ENCODE measurements around the gene MSI2.

Gene MSI2

GRCh38 chr17:57448759-57449283 is 192.5 kb downstream of the MSI2 start:
- Mint-ChIP-seq H3K27me3 (no peaks in the 10 kb centered on the region), H3K9me3 (no peaks in the 10 kb centered on the region), H3K4me1 (peaks cover 26% of the 10 kb centered on the region), H3K27ac (ENCODE audit: low read depth) (no peak overlapping the region), H3K4me3 (no peak overlapping the region), H3K36me3 (ENCODE audit: insufficient read depth) (peaks cover 4% of the 10 kb centered on the region)
- DNase-seq (ENCODE audit: low spot score in 2 of 2): no peak
- no peak for ATAC-seq (replicated peaks; ENCODE audit: extremely low read depth, poor library complexity, severe bottlenecking)

DNA sequence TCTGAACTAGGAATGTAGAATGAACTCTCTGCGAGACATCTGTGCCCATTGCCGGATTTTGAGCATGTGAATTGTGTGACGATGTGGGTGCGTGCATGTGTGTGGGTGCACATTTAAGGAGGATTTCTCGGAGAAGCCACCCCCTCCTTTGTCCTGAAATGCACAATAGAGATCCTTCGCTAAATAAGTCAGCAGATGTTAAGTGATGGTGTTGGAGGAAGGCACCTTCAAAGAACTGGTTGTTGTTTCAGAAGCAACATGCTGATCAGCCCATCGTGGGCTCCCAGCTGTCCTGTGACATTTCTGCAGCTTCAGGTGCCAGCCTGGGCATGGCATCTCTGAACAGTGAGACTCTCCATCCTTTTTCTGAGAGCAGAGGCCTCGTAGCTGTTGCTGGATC is 194.9 kb downstream of the MSI2 start:
- H3K27me3 Mint-ChIP-seq: no peaks in the 10 kb centered on the region
- peaks cover 44% of the 10 kb centered on the region for H3K4me1 Mint-ChIP-seq
- peaks cover 3% of the 10 kb centered on the region for H3K36me3 Mint-ChIP-seq (ENCODE audit: insufficient read depth)
- ATAC-seq (replicated peaks; ENCODE audit: extremely low read depth, poor library complexity, severe bottlenecking): no peak
- no peak for DNase-seq (ENCODE audit: low spot score in 2 of 2)
- no peak overlapping the region for H3K4me3 Mint-ChIP-seq
- H3K9me3 Mint-ChIP-seq: no peaks in the 10 kb centered on the region
- no peak overlapping the region for H3K27ac Mint-ChIP-seq (ENCODE audit: low read depth)

DNA sequence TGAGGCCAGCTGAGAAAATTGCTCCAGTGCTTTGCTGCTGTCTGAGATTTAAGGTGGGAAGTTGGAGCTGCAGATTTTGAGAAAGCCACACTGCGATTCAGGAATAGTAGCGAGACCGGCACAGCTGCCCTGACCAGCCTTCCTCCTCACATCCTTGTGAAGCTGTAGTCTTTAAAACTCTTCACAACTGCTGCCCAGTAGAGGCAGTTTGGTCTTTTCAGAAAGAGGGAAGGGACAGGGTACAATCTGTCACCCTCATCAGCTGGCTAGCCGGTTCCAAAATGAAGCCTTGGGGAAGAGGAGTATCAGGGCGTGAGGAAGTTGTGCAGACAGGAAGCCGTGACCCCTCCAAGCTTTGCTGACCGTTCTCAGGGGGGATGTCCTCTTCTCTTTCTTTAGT is 195.3 kb downstream of the MSI2 start:
- no peaks in the 10 kb centered on the region for H3K9me3 Mint-ChIP-seq

GRCh38 chr17:57453841-57454425 is 197.6 kb downstream of the MSI2 start:
- no peak for ATAC-seq (replicated peaks; ENCODE audit: extremely low read depth, poor library complexity, severe bottlenecking)
- no peaks in the 10 kb centered on the region for H3K9me3 Mint-ChIP-seq
- no peak for DNase-seq (ENCODE audit: low spot score in 2 of 2)
- peaks cover 52% of the 10 kb centered on the region for H3K4me1 Mint-ChIP-seq
- no peaks in the 10 kb centered on the region for H3K36me3 Mint-ChIP-seq (ENCODE audit: insufficient read depth)
- no peaks in the 10 kb centered on the region for H3K27me3 Mint-ChIP-seq
- peak overlapping the region; percentile 72 for H3K4me3 Mint-ChIP-seq
- H3K27ac Mint-ChIP-seq (ENCODE audit: low read depth): peak overlapping the region; percentile 73

More for the DNA sequence above, 195.3 kb downstream of the MSI2 start:
- H3K36me3 Mint-ChIP-seq (ENCODE audit: insufficient read depth): peaks cover 3% of the 10 kb centered on the region
- H3K4me3 Mint-ChIP-seq: no peak overlapping the region
- H3K27ac Mint-ChIP-seq (ENCODE audit: low read depth): no peak overlapping the region
- H3K27me3 Mint-ChIP-seq: no peaks in the 10 kb centered on the region
- no peak for DNase-seq (ENCODE audit: low spot score in 2 of 2)
- ATAC-seq (replicated peaks; ENCODE audit: extremely low read depth, poor library complexity, severe bottlenecking): no peak
- peaks cover 49% of the 10 kb centered on the region for H3K4me1 Mint-ChIP-seq

DNA sequence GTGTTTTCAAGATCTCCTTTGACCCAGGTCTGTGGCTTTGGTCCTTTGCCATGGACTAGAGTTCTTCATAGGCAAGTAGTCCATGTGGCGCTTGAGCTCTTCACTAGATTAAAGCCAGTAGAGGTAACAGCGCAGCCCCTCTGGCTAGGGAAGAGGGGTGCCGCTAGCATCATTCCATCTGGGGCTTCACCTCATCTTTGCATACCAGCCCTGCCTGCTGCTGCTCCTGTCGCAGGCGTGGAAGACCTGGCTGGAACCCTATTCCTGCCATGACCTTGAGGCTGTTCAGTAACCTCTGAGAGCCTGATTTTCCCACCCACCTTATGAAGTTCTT is 198.4 kb downstream of the MSI2 start:
- DNase-seq (ENCODE audit: low spot score in 2 of 2): no peak
- Mint-ChIP-seq H3K27me3 (no peaks in the 10 kb centered on the region), H3K4me3 (peak overlapping the region; percentile 72), H3K4me1 (peaks cover 60% of the 10 kb centered on the region), H3K9me3 (no peaks in the 10 kb centered on the region), H3K36me3 (ENCODE audit: insufficient read depth) (no peaks in the 10 kb centered on the region), H3K27ac (ENCODE audit: low read depth) (peak overlapping the region; percentile 73)
- no peak for ATAC-seq (replicated peaks; ENCODE audit: extremely low read depth, poor library complexity, severe bottlenecking)

DNA sequence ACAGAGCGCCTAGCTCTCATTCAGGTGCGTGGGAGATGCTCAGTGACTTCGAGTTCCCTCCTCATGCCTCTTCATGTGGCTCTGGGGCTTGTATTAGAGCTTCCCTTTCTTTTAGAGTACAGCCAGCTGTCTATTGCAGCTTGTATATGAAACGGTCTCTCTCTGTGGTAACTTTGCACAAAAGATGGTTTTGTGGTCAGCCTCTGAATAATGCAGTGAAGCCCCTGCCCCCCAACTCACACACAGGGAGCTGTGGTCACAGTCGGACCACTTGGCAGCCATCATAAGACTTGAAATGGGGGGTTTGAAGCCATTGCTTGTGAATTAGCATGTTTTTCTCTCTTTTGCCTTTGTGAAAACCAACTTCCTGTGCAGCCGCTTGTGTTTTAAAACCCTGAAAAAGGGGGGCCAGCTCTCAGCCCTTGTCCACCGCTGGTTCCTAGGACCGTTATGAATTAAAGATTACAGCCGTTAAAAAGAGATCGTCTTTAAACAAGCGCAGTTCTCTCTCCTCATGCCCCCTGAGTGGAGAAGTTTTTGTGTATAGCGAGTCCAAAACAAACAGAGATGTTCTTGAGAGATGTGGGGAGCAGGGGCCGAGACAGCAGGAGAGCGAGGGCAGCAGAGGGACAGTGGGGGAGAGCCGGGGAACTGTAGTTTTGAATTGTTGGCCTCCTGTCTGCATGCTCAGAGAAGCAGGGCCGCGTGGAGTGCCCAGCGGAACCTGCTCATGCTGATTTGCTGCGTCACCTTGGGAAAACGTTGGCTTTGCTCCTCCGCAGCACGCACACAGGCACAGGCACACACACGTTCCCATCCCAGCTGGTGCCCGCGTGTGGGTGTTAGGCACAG is 199.0 kb downstream of the MSI2 start:
- DNase-seq (ENCODE audit: low spot score in 2 of 2): peak in 1 of 2 donors; percentile 23
- no peaks in the 10 kb centered on the region for H3K9me3 Mint-ChIP-seq
- H3K27me3 Mint-ChIP-seq: no peaks in the 10 kb centered on the region

DNA sequence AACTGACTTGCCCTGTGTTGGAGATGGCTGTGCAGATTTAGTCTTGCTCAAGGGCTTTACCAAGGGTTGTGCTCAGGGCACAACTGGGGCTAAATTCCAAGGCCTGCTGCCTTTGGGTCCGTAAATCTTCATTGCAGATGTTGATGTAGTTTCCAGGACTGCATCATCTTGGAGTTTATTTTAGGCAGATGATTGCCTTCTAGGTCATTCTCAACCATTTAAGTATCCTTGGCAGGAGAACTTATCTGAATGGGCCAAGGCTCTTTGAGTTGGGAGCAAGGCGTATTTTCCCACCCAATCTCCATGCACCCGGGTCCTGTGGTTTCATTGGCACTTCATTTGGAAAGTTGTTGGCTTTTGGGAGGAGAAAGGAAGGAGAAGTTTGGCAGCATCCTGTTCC is 200.3 kb downstream of the MSI2 start:
- no peaks in the 10 kb centered on the region for H3K36me3 Mint-ChIP-seq (ENCODE audit: insufficient read depth)
- DNase-seq (ENCODE audit: low spot score in 2 of 2): no peak
- ATAC-seq (replicated peaks; ENCODE audit: extremely low read depth, poor library complexity, severe bottlenecking): no peak
- H3K27me3 Mint-ChIP-seq: no peaks in the 10 kb centered on the region
- H3K9me3 Mint-ChIP-seq: no peaks in the 10 kb centered on the region
- H3K27ac Mint-ChIP-seq (ENCODE audit: low read depth): no peak overlapping the region
- H3K4me3 Mint-ChIP-seq: no peak overlapping the region
- peaks cover 72% of the 10 kb centered on the region for H3K4me1 Mint-ChIP-seq

More for the DNA sequence above, 199.0 kb downstream of the MSI2 start:
- Mint-ChIP-seq H3K4me3 (peak overlapping the region; percentile 72), H3K36me3 (ENCODE audit: insufficient read depth) (no peaks in the 10 kb centered on the region), H3K4me1 (peaks cover 64% of the 10 kb centered on the region), H3K27ac (ENCODE audit: low read depth) (peak overlapping the region; percentile 73)
- peak; percentile 72 for ATAC-seq (replicated peaks; ENCODE audit: extremely low read depth, poor library complexity, severe bottlenecking)

DNA sequence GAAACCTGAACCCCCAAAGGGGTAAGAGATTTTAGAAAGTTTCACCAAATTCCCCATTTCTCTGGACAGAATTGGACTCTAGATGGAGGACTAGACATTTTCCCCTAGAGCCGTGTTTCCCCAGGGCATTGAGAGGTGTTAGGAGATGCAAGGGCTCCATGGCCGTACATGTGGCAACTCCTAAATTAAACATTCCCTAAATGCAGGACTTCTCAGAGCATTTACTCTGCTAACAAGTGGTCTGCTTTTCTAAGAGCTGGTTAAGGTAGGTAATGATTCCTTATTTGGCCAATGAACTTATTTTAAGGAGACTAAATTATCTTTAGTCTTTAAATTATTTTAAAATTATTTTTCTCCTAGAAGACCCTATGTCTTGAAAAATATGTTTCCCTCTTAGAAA is 200.9 kb downstream of the MSI2 start:
- Mint-ChIP-seq H3K27me3 (no peaks in the 10 kb centered on the region), H3K9me3 (no peaks in the 10 kb centered on the region), H3K4me1 (peaks cover 77% of the 10 kb centered on the region), H3K27ac (ENCODE audit: low read depth) (no peak overlapping the region), H3K36me3 (ENCODE audit: insufficient read depth) (no peaks in the 10 kb centered on the region), H3K4me3 (no peak overlapping the region)
- no peak for ATAC-seq (replicated peaks; ENCODE audit: extremely low read depth, poor library complexity, severe bottlenecking)
- DNase-seq (ENCODE audit: low spot score in 2 of 2): no peak

- Mint-ChIP-seq H3K9me3 (no peaks in the 10 kb centered on the region), H3K27ac (ENCODE audit: low read depth) (no peak overlapping the region), H3K4me1 (peaks cover 77% of the 10 kb centered on the region), H3K27me3 (no peaks in the 10 kb centered on the region), H3K4me3 (no peak overlapping the region), H3K36me3 (ENCODE audit: insufficient read depth) (no peaks in the 10 kb centered on the region)
- ATAC-seq (replicated peaks; ENCODE audit: extremely low read depth, poor library complexity, severe bottlenecking) (no peak), DNase-seq (ENCODE audit: low spot score in 2 of 2) (no peak)
These were observed 202.5 kb downstream of the MSI2 start for GRCh38 chr17:57458718-57459285.

DNA sequence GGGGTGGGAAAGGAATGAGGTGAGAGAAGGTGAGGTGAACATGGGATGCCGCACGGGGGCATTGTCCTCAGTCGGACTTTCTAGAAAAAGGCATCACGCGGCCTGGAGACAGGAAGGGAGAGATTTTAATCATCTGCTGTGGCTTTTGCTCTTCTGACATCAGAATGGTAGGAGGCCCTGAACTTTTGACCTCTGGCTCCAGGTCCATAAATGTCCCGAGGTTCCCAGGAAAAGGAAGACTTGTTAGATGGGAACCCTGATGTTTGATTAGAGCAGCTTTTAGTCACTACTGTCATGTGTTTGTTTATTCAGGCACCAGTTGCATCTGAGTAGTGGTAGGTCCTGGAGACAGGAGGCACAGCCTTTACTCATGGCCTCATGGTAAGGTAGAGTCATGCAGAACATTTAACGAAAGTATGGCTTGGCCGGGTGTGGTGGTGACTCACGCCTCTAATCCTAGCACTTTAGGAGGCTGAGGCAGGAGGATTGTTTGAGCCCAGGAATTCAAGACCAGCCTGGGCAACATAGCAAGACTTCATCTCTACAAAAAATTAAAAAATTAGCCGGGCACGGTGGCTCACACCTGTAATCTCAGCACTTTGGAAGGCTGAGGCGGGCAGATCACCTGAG is 203.1 kb downstream of the MSI2 start:
- Mint-ChIP-seq H3K36me3 (ENCODE audit: insufficient read depth) (no peaks in the 10 kb centered on the region), H3K27ac (ENCODE audit: low read depth) (no peak overlapping the region), H3K9me3 (no peaks in the 10 kb centered on the region), H3K4me1 (peaks cover 71% of the 10 kb centered on the region), H3K27me3 (no peaks in the 10 kb centered on the region), H3K4me3 (no peak overlapping the region)
- DNase-seq (ENCODE audit: low spot score in 2 of 2): no peak
- no peak for ATAC-seq (replicated peaks; ENCODE audit: extremely low read depth, poor library complexity, severe bottlenecking)

DNA sequence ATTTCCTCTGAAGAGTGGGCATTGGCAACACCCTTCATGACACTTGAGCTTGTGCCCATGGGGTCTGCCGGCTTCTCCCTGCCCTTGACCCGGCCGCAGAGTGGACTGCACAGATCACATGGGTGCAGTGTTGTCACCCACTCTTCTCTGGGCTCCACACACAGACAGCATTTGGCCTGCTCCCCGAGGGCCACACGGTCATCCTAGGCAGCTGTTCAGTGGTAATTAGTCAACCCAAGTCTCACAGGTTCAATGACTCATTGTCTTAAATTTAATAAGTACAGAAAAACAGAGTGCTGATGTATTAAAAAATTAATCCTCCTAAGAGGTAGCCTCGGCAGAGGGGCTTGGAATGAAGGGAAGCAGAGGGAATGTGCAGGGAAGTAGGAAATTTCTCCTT is 204.8 kb downstream of the MSI2 start:
- peaks cover 54% of the 10 kb centered on the region for H3K4me1 Mint-ChIP-seq
- H3K9me3 Mint-ChIP-seq: no peaks in the 10 kb centered on the region
- DNase-seq (ENCODE audit: low spot score in 2 of 2) (no peak), ATAC-seq (replicated peaks; ENCODE audit: extremely low read depth, poor library complexity, severe bottlenecking) (no peak)
- no peak overlapping the region for H3K4me3 Mint-ChIP-seq
- peak overlapping the region; percentile 75 for H3K27ac Mint-ChIP-seq (ENCODE audit: low read depth)
- no peaks in the 10 kb centered on the region for H3K36me3 Mint-ChIP-seq (ENCODE audit: insufficient read depth)
- H3K27me3 Mint-ChIP-seq: no peaks in the 10 kb centered on the region

DNA sequence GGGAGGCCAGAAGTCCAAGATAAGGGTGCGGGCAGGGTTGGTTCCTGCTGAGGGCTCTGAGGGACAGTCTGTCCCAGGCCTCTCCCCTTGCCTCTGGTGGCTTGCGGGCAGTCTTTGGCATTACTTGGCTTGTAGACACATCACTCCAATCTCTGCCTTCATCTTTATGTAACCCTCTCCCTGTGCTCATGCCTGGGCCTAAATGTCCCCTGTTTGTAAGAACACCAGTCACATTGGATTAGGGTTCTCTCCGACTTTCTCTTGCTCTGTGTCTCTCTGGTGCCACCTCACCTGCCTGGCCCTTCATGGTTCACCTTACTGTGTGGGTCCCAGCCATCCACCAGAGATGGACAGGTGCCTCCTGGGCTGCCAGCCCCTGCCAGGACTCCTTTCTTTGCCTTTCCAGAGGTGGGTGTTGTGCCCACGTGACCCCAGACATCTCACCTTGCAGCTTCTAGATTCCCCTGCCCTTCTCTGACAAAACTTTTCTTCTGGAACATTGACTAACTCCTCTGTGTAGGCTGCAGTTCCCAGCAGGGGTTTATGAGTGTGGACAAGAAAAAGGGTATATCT is 205.8 kb downstream of the MSI2 start:
- no peaks in the 10 kb centered on the region for H3K9me3 Mint-ChIP-seq
- no peaks in the 10 kb centered on the region for H3K36me3 Mint-ChIP-seq (ENCODE audit: insufficient read depth)
- H3K27ac Mint-ChIP-seq (ENCODE audit: low read depth): peak overlapping the region; percentile 75
- no peak overlapping the region for H3K4me3 Mint-ChIP-seq
- H3K27me3 Mint-ChIP-seq: no peaks in the 10 kb centered on the region
- peaks cover 47% of the 10 kb centered on the region for H3K4me1 Mint-ChIP-seq
- DNase-seq (ENCODE audit: low spot score in 2 of 2) (no peak), ATAC-seq (replicated peaks; ENCODE audit: extremely low read depth, poor library complexity, severe bottlenecking) (no peak)

All from central memory CD8-positive, alpha-beta T cell (primary cell).